ENCODE measurements around the gene HRH3.

DNA sequence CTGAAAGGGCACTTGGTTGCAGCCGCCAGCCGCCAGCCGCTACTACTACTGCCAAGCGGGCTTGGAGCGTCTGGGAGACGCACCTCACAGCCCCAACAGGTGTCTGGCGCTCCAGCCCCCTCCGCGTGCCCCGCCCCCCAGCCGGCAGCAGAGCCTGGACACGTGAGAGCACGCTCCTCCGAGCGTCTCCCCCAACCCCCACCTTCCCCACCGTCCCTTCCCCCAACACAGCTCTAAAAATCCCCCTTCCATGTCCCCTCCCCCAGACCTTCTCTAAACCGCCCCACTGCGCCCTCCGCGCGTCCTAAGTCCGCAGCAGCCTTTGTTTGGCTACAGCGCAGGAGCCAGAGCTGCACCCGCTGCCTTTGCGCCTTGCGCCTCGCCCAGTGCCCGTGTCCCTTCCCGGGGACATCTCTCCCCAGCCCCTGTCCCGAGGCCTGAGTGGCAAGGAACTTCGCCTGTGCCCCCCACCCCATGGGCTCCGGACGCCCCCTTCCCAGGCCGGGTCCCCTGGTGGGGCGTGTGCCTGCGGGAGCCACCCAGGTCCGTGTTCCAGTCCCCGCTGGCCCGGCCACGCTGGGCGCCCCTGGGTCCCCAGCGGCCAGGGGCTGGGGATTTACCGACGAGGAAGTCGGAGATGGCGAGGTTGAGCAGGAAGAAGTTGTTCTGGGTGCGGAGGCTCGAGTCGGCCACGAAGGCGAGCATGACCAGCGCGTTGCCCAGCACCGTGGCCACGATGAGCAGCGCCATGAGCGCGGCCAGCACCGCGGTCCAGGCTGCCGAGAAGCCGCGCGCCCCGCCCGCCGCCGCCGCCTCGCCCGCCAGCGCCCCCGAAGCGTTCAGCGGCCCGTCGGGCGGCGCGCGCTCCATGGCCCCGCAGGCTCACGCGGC is 732 bp downstream of the HRH3 start:
- TF ChIP-seq FOXA1 (IDR thresholded peaks at IDR 0.05) (no peak), SP1 (IDR thresholded peaks at IDR 0.05) (no peak), FOXM1 (IDR thresholded peaks at IDR 0.05; ENCODE audit: borderline replicate concordance) (no peak), FOXK2 (IDR thresholded peaks at IDR 0.05) (no peak), NFRKB (IDR thresholded peaks at IDR 0.05) (no peak), HDGF (IDR thresholded peaks at IDR 0.05; ENCODE audit: borderline replicate concordance) (no peak), SUZ12 (IDR thresholded peaks at IDR 0.05) (no peak), CTBP1 (IDR thresholded peaks at IDR 0.05; ENCODE audit: borderline replicate concordance) (no peak), BHLHE40 (IDR thresholded peaks at IDR 0.05; ENCODE audit: borderline replicate concordance) (no peak), PKNOX1 (IDR thresholded peaks at IDR 0.05) (no peak), ELF4 (IDR thresholded peaks at IDR 0.05) (no peak), L3MBTL2 (conservative IDR thresholded peaks at IDR 0.05) (no peak), ARNT (IDR thresholded peaks at IDR 0.05) (no peak)

All from HEK293T (cell line).